GM12878 (cell line): ENCODE measurements around the gene PLXNB3. TPM values are rescaled to one million over a fixed set of nuclear protein-coding genes. Genes with fewer than 3 reads are reported as not detected.

Experiments used
- CBX3 ChIP-seq: fragments of 200-600 bp; sonication (generic); IDR thresholded peaks from 2 replicates; pipeline ENCODE4 v1.6.1; 2016; ENCODE audit warnings: low read depth, borderline replicate concordance
- ELK1 ChIP-seq: IDR thresholded peaks from 2 replicates; pipeline ENCODE4 v1.6.1; 2012; ENCODE audit warnings: low read depth, low read length, improper control_type of control experiment
- IKZF1 ChIP-seq: fragments of 450-650 bp; conservative IDR thresholded peaks from 2 replicates; pipeline ENCODE4 v1.6.1; 2017; ENCODE audit warnings: antibody characterized with exemption, mild to moderate bottlenecking
- MXI1 ChIP-seq: fragments of 150-350 bp; IDR thresholded peaks from 2 replicates; pipeline ENCODE4 v1.6.1; 2011; ENCODE audit warnings: low read depth, mild to moderate bottlenecking, inconsistent platforms, low read length, improper control_type of control experiment
- MYC ChIP-seq: IDR thresholded peaks from 2 replicates; pipeline ENCODE4 v1.6.1; 2011; ENCODE audit warnings: mild to moderate bottlenecking, low read length, moderate library complexity, inconsistent platforms; ENCODE audit not compliant: insufficient read depth, insufficient replicate concordance, insufficient read length, severe bottlenecking
- NR2C2 ChIP-seq: IDR thresholded peaks from 2 replicates; pipeline ENCODE4 v1.6.1; 2011; ENCODE audit warnings: borderline replicate concordance, low read depth; ENCODE audit not compliant: control insufficient read depth, insufficient read length
- PAX5 ChIP-seq: IDR thresholded peaks from 2 replicates; pipeline ENCODE4 v1.6.1; 2011; ENCODE audit warnings: low read depth, low read length, borderline replicate concordance
- RAD21 ChIP-seq: IDR thresholded peaks from 2 replicates; pipeline ENCODE4 v1.6.1; 2011; ENCODE audit warnings: mild to moderate bottlenecking, low read depth, low read length, moderate library complexity; ENCODE audit not compliant: insufficient read depth
- TCF12 ChIP-seq: IDR thresholded peaks from 2 replicates; pipeline ENCODE4 v1.6.1; 2011; ENCODE audit warnings: low read depth, mild to moderate bottlenecking, low read length
- USF2 ChIP-seq: IDR thresholded peaks from 2 replicates; pipeline ENCODE4 v1.6.1; 2011; ENCODE audit warnings: low read depth, low read length, improper control_type of control experiment, borderline replicate concordance
- polyA plus RNA-seq, 11 experiments: library from polyadenylated mRNA; depleted of rRNA in 4 of 11; unstranded in 6 of 11; stranded (reverse) in 5 of 11; fragments of >200 nt; fragmentation: Nextera tagmentation in 4 of 11; fragmentation: Illumina TruSeq in 1 of 11; extraction: Ambion mirVana in 4 of 11; extraction: Trizol in 1 of 11; gene quantifications; 1 replicate in 1 of 11; 2 replicates in 10 of 11; pipeline versions ENCODE4 v1.2.1 to v1.2.3, GENCODE V29; 2011 to 2016; ENCODE audit warnings: inconsistent platforms in 2 of 11, missing spikeins in 2 of 11, low read depth in 1 of 11
- total RNA-seq, 4 experiments: library from RNA; depleted of rRNA in 3 of 4; stranded (reverse); fragments of >200 nt in 3 of 4; fragmentation: Illumina TruSeq in 1 of 4; extraction: Trizol in 1 of 4; gene quantifications; 2 replicates each; pipeline versions ENCODE4 v1.2.1 to v1.2.3, GENCODE V29; 2013 to 2021
- TF ChIP-seq, protein P1 (sequence below): fragments of 450-650 bp; IDR thresholded peaks from 2 replicates; pipeline ENCODE4 v1.6.1; 2017; ENCODE audit warnings: borderline replicate concordance

PLXNB3 gene
- total and polyA plus RNA-seq, 10 of the 15 experiments (the other 5 are each of a cell fraction or from before 2014, with no cell fraction given): 0.06 to 0.68 (median 0.19) TPM; not detected in 4

DNA sequence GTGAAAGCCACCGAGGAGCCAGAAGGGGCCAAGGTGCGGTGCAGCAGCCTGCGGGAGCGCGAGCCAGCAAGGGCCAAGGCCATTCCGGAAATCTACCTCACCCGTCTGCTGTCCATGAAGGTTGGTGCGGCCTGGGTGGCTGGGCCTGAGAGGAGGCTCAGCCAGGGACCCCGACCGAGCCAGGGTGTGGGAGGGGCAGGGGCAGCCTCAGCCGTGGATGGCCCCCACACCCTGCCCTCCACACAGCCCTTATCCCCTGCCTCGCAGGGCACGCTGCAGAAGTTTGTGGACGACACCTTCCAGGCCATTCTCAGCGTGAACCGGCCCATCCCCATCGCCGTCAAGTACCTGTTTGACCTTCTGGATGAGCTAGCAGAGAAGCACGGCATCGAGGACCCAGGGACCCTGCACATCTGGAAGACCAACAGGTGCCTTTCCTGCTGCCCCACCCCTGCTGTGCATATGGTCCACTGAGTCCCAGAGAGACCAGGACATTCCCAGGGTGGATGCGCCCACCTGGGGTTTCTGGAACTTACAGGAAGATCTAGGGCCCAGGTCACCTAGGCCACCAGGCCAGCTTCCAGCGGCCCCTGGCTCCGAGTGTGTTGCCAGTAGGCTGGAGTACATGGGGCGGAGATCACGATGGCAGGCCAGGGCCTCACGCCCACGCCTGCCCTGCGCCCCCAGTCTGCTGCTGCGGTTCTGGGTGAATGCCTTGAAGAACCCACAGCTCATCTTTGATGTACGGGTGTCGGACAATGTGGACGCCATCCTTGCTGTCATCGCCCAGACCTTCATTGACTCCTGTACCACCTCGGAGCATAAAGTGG lies 13.4 kb downstream of the PLXNB3 start (continued):
- TF ChIP-seq, protein P1, sequence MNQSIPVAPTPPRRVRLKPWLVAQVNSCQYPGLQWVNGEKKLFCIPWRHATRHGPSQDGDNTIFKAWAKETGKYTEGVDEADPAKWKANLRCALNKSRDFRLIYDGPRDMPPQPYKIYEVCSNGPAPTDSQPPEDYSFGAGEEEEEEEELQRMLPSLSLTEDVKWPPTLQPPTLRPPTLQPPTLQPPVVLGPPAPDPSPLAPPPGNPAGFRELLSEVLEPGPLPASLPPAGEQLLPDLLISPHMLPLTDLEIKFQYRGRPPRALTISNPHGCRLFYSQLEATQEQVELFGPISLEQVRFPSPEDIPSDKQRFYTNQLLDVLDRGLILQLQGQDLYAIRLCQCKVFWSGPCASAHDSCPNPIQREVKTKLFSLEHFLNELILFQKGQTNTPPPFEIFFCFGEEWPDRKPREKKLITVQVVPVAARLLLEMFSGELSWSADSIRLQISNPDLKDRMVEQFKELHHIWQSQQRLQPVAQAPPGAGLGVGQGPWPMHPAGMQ: no peak
- TF ChIP-seq NR2C2: no peak
- no peak for TF ChIP-seq TCF12
- no peak for TF ChIP-seq USF2
- TF ChIP-seq CBX3: no peak
- no peak for TF ChIP-seq RAD21
- no peak for TF ChIP-seq IKZF1
- no peak for TF ChIP-seq ELK1
- no peak for TF ChIP-seq PAX5
- TF ChIP-seq MYC: no peak
- no peak for TF ChIP-seq MXI1
